Dedifferentiated amniotic fluid mesenchymal stem cell (primary cell): ENCODE measurements around the gene EPHA3.

ENCODE experiments used
- DNase-seq: peaks from one replicate; pipeline ENCODE4 v3.0.0-alpha.2; 2016; ENCODE audit errors: extremely low spot score

The EPHA3 gene

DNA sequence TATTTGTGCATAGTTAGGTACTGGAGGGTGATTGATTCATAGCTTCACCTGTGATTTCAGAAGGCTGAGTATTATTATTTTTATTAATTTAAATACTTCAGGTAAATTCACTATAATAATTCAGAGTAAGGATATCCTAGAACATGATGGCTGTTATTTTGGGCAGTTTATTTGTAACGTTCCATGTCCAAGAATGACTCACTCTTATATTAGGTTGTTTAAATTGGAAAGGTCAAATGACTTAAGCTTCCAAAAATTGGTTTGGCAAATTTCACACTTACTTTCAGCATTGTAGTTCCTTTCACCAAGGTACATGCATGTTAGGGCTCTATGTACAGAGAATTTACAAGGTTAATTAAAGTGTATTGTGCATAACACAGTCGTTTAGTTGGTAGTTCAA, 120.2 kb downstream of the EPHA3 start:
- no peak for DNase-seq

DNA sequence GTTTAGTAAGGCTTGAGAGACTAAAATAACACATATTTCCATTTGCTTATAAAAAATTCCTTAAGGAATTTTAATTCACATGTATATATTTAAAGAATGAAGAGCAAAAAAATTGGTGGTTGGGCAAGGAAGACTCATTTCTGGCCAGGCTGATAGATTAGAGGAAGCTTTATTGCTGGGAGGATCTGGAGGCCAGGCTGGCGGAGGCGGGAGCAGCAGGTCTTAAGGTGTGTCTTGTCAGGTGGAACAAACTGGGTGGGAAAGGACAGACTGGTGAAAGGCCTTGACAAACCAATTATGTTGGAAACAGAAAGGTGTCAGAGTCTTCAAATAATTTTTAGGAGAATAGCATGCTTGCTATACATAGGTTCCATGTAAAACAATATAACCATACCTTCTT, 124.7 kb downstream of the EPHA3 start:
- DNase-seq = no peak

DNA sequence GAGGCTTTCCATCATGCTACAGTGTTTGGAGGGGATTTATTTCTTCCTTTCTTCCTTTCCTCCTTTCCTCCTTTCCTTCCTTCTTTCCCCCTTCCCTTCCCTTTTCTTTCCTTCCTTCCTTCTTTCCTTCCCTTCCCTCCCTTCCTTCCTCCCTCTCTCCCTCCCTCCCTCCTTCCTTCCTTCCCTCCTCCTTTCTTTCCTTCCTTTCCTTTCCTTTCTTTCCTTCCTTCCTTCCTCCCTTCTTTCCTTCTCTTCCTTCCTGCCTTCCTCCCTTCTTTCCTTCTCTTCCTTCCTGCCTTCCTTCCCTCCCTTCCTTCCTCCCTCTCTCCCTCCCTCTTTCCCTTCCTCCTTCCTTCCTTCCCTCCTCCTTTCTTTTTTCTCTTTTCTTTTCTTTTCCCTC, 127.2 kb downstream of the EPHA3 start:
- DNase-seq = no peak

DNA sequence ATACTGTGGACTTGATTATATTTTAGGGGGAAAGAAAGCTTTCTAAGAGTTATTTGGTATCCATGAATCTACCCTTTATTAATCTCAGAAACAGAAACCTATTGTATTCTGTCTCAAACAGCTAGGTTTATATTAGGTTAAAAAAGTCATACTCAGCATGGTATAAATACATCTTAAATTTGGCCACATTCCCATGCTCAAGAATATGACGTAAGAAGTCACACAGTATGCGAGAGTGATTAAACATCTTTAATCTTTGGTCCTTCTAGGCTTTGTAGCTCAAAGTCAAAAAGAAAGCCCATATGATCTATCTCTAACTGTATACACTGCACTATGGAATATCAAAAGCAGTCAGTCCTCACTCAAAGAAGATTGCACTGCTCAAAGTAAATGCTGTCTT, 131.4 kb downstream of the EPHA3 start:
- DNase-seq = no peak

DNA sequence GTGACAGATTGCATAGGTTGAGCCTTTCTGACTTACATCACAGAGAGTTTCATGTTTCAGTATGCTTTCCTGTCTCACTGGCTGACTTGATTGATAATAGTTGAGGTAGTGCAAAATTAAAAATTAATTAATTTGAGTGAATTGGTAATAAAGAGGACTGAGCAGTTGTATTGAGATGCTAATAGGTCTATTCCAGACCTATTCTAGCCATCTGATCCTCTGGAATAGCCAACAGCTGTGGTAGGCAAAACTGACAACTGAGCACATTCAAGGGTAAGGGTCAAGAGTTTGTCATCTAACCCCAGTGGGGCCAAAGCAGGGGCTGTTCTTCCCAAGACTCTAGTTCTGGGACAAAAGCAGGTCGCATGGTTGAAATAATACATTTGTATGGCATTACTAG, 132.4 kb downstream of the EPHA3 start:
- DNase-seq = no peak

DNA sequence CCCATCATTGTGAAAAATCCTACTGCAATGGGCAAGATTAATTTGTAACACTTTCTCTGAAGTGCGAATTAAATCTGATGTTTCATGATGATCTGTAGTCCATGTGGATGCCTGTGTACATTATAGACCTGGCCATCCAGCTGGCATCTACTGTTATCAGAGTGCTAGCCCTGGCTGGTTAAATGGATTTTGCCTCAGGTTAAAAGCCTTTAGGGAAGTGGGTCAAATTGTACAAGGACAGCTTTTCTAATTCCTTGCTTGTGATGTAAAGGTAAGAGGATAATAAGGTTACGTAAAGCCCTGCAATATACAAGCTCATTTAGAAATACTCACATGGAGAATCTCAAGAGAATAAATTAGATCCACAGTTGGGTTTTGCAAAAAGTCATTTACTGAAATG, 138.2 kb downstream of the EPHA3 start:
- DNase-seq = no peak

DNA sequence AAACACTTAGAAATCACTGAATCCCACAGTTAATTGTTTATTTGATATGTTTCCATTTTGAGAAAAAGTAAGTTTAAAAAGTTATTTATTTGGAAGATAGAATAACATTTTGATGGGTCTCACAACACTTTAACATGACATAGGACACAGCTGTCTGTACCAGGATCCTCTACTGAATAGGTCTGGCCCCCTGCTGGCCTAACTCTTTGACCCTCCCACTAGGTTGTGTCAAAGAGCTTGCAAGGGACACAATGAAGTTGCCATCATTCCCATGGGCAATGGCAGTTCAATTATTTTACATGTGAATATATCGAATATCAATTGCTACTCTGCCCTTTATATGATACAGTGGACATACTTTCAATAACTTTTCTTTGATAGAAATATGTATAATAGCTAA, 138.9 kb downstream of the EPHA3 start:
- no peak for DNase-seq

DNA sequence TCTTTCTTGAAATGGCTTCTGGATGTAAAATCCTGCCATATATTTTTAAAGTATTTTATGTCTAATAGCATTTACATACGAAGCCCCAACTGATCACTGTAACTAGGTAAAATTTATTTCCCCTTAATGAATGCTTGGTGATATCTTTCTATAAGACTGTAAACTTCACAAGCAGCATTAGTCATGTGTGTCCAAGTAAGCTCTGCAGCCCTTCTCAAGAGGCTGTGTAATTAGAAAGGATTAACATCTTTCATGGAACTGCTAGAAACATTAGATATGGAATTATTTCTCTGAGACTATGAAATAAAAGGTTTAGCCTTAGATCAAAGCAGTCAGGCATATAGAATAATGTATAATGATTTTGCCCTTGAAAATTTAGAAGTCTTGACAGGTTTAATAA, 143.3 kb downstream of the EPHA3 start:
- no peak for DNase-seq

DNA sequence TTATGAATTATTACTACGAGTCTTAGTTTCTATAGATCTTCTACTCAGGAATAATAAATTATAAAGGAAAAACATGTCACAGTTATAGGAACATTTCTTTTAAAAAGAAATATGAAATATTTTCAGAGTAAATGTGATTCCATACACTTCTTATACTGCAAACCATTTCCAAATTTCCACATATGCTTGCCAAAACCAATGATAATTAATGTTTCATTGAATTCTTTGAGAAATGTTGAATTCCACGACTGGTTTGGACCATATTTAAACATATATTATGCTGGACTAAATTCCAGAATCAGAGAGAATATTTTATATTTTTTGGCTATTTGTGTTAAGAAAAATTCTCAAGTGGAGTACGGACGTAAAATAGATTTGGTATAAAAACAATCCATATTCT, 144.6 kb downstream of the EPHA3 start:
- DNase-seq = no peak

DNA sequence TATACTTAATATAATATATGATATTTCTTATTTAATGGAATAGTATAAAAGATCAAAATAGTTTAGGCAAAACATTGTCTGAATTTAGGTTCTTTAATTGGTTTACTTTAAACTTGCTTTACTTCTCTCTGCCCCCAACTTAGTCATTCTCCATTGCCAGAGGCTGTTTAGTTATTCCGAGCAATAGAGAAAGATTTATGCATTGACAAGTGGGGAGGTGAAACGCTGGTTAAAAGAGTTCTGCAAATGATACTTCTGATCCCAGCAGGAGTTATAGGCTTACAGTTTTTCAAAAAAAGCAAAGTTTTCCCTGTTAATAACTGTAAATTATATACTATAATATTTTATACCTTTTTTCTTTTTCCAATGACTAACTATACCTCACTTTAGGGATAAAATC, 145.4 kb downstream of the EPHA3 start:
- no peak for DNase-seq

DNA sequence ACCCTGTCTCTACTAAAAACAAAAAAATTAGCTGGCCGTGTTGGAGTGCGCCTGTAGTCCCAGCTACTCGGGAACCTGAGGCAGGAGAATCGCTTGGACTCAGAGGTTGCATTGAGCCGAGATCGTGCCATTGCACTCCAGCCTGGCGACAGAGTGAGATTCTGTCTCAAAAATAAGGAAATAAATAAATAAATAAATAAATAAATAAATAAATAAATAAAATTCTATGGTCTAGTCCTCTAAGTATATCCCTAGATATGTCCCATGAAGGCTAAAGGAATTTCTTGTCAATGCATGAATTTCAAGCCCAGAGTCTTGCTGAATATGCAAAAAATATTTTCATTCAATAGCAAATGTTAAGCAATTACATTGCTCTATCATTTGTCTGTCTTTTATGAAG, 149.0 kb downstream of the EPHA3 start:
- DNase-seq = no peak

DNA sequence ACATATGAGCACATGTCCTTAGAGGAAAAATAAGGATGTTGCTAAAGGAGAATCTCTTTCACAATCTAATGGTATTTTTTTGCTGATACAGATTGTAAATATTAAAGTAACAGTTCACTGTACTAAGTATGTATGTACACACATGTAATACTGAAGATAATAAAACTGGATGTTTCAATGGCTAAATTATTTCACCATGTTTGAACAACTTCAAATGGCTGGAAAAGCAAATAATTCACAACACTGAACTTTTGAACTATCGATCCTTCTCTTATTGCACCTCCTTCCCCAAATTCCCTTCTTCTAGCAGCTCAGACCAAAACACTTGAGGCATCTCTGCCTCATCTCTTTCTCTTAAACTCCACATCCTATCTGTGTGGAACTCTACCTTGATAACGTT, 149.5 kb downstream of the EPHA3 start:
- no peak for DNase-seq

DNA sequence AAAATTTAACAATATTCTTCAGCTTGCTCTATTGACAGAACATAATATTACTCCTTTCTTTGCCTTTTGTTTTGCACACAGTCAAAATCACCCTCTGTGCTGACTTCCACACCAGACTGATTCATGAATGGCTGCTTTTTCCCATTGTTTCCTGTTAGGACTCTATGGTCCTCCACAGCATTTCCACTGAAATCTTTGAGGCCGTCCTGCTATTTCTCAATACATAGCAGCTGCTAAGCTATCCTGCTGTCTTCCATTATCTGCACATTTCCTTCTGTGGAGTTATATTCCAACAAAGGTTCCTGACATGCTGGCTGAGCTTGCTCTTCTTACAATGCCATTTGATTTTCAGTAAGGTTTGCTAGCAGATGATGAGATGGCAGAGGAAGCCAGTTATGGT, 153.3 kb downstream of the EPHA3 start:
- DNase-seq = no peak

DNA sequence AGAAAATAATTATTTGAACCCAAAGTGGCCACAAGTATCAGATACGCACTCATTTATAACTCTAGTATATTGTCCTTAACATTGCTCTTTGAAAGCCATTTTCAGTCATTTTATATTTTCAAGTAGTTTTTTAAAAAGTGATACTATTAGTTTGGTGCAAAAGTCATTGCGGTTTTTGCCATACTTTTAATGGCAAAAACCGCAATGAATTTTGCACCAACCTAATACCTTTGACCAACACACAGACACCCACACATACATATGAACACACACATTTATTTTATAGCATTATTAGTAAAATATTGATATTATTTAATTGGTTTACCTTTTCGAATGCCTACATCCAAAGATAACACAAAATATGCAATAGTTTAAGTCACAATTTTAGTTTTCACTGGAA, 154.3 kb downstream of the EPHA3 start:
- no peak for DNase-seq

DNA sequence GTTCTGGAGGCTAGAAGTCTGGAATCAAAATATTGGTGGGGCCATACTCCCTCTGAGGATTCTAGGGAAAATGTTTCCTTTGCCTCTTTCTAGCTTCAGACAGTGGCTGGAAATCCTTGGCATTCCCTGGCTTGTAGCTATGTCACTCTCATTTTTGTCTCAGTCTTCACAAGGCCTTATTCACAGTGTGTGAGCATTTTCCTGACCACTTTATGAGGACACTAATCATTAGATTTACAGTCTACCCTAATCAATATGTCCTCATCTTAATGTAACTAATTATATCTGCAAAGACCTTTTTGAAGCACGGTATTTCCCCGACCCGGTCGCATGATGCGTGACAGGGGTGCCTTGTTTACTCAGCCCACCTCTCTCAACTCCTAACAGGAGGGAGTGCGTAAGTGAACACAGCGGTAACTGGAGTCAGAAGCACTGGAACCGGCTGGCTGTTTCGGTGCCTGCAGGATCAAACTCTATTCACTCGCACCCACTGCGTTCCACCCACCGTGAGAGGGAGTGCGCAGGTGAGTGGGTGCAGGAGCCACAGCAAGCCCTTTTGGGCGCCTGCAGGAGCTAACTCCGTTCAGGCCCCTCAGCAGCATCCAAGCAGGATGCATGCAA, 155.0 kb downstream of the EPHA3 start:
- DNase-seq = no peak

DNA sequence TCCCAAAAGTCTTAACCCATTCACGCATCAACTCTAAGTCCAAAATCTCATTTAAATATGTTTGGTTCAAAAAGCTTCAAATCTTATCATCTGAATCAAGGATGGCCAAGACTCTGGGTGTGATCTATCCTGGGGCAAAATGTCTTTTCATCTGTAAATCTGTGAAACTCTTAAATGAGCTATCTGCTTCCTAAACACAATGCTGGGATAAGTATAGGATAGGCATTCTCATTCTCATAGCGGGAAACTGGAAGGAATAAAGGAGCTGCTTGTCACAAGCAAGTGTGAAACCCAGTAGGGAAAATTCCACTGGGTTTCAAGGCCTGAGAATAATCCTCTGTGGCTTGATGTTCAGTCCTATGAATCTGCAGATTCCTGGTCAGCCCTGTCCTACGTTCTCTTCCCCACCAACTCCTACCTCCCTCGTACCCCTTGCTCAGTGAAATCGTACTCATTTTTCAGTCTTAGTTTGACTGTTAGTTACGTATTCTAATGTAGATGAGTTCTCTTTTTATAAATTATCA, 156.7 kb downstream of the EPHA3 start:
- no peak for DNase-seq

DNA sequence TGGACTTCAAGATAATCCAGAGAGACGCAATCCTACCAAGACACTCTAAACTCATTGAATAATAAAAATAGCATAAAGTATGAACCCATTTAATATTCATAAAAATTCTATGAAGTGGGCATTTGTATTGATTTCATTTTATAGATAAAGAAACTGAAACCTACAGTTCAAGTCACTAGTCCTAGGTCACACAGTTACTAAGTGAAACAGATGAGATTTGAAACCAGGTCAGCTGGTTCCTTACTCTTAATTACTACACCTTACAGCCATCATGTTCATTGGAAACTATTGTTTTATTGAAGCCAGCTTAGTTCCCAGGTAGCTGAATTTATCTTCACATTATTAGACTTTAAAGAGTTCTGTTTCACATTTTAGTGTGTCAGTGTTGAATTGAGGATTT, 158.7 kb downstream of the EPHA3 start:
- DNase-seq = no peak

DNA sequence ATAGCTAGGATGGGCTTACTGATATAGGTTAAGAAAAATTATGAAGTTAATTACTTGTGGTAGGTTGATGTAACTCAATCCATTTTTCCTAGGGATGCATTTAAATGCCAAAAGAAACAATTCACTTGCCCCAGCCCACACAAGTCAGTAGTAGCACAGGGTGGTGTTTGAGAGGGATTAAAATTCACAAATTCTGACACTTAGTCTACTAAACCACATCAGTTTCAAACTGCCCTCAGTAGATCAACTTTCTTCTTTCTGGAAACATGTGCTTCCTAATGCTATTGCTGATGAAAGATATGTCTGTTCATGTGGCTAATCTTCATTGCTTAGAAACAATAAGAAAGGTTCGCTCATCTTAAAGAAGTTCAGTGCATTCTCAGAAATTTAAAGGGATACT, 160.6 kb downstream of the EPHA3 start:
- no peak for DNase-seq

DNA sequence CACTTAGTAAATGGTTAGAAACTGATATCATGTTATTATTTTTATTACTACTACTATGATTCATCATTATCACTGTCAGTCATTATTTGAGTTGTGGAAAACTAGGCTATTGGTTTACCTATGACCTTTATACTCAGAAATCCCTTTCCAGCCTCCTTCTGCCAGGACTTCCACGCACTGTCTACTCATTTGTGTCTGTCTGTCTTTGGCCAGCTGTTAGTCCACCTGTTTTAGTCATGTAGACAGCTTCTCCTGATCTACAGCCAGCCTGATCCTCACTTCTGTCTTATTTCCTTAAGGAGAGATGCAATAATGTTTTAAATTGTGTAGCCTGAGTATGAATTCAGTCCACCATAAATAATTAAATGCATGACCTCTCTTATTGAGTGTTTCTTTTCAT, 162.8 kb downstream of the EPHA3 start:
- DNase-seq = no peak

DNA sequence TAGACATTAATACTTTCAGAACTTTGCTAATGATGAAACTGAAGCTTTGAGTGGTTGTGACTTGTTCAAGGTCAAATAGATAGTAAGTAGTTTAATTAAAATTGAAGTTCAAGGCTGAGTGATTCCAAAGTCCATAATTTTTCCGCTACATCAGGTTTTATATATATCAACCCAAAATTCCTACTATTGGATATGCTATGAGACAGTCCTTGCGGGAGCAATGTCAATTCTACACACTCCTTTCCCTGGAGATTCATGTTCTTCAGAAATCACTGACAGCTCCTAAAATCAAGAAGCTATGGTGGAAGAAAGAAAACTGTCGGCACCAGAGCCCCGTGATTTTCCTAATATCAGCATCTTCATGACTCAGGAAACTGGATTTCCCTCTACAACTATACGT, 167.6 kb downstream of the EPHA3 start:
- DNase-seq = no peak

DNA sequence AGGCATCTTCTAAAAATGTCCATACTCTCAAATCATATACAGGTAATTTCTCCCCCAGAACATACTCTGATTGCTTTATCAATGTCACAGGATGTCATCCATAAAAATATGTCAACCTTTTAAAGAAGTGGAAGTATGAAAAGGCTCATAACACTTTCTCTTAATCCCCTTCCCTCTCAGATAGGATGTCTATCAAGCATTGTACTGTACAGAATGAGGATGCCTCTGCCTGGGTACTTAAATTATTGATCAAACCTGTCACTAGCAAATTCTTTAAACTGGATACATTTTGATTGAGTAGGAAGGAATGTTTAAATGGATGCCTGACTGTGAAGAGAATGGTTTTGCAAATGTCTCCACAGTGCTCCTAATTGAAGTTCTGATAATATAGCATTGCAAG, 168.7 kb downstream of the EPHA3 start:
- DNase-seq = no peak

DNA sequence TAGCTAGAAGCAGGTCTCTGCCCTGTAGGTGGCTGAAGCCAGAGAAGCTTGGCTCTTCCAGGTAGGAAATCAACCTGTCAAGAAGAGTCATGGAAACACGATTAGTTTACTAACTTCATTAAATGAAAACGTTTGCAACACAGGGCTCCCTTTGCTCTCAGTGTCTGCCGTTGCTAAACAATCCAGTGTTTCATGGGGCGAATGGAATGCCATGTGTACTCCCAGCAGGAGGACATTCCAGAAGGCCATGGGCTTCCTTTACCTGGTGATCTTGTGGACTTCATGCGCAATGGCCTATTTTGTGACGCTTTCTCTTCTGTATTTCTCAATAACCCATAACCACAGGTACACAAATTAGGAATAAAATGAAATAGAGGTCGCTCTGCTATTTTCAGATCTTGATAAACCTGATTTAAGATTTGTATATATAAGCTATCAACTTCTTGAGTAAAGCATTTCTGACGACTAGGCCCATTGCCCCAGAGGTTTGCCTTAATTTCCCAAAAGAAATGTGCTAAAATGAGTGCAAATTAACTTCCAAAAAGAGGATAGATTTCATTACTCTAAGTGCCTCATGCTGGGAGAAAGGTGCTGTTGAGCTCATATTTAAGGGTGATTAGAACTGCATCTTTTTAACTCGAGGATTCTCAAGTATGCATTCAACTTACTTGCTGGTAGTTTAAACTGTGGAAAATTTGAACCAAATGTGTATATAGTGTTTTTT, 171.0 kb downstream of the EPHA3 start:
- no peak for DNase-seq

DNA sequence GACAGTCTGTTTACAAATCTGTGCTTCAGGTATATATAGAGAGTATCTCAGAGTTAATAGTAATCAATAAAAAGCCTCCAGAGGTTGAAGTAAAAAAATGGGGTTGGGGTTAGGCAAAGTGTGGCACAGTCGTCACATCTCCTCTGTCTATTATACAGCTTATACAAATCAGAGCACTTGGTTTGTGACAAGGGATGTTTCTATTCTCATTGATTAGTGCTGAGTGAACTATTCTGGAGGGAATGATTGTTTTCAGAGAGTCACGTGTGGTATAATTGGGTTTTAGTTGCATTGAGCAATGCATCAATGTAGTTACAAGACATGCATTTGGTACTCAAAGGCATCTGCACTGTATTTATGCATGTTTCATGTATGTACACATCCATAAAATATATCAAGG, 172.9 kb downstream of the EPHA3 start:
- DNase-seq = no peak
